GM18907 (cell line): ENCODE data around the gene CPNE2.
"Not testable (repeated sequence)": the region's sequence is repeated elsewhere in the genome, so short reads cannot be mapped to it uniquely, and the experiment has no call there.

Experiments
- ATAC-seq: cut with Tn5 transposase; IDR thresholded peaks from one replicate; pipeline ENCODE4 v1.9.1; 2021; ENCODE audit warnings: mild to moderate bottlenecking, moderate library complexity; ENCODE audit not compliant: unreplicated experiment

Gene CPNE2

DNA sequence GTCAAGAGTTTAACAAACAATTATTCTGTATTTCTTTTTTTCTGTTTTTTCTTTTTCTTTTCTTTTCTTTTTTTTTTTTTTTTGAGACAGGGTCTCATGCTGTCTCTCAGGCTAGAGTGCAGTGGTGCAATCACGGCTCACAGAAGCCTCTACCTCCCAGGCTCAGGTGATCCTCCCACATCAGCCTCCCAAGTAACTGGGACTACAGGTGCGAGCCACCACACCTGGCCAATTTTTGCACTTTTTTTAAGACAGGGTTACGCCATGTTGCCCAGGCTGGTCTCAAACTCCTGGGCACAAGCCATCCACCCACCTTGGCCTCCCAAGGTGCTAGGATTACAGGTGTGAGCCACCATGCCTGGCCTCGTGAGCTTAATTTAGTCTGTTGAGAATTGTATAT lies 97.1 kb downstream of the CPNE2 start:
- not testable (repeated sequence) for ATAC-seq

DNA sequence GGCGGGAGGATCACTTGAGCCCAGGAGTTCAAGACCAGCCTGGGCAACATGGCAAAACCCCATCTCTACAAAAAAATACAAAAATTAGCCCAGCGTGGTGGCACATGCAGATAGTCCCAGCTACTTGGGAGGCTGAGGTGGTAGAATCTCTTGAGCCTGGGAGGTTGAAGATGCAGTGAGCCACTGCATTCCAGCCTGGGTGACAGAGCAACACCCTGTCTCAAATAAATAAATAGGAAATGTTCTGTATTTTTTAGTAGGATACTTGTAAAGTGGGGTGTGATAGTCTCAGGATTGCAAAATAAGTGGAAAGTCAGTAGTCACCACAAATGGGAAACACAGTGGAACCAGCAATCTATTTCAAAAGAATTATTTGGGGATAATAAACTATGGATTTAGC lies 97.8 kb downstream of the CPNE2 start:
- no peak for ATAC-seq

DNA sequence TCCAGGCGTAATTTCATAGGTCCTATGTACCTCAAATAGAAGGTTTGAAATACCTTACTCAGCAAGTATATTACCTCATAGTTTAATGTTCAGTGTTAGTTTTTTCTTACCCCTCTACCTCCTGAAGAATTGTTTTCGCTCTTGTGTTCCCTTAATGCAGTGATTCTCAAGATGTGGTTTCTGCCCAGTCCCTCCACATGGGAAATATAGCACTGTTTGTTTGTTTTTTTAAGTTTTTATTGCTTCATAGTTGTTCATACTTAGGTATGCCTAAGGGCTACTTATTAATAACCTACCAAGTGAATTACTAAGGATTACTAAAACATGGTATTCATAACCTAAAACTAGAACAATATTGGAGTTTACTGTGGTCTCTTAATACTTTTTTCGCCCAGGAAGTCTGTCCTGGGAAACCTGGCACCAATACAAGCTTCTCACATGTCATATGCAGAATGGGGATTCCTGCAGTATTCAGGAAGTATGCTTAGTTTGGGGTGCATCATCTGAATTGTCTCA lies 98.7 kb downstream of the CPNE2 start:
- no peak for ATAC-seq

DNA sequence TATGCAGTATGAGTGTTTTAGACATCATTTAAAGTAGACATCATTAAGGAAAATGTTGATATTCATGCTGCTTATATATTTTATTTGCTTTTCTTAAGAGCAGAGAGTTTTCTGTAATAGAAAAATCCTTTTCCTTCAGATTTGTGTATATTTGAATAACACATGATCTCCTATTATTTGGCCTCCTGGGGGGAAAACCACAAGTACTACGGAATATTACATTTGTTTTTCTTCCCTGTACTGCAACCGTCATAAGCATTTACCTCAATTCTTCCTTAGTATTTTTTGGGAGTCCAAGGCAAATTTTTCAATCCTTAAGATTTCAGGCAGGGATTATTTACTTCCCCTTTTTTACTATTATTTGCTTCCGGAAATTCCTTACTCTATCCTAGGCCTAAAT lies 99.8 kb downstream of the CPNE2 start:
- no peak for ATAC-seq

DNA sequence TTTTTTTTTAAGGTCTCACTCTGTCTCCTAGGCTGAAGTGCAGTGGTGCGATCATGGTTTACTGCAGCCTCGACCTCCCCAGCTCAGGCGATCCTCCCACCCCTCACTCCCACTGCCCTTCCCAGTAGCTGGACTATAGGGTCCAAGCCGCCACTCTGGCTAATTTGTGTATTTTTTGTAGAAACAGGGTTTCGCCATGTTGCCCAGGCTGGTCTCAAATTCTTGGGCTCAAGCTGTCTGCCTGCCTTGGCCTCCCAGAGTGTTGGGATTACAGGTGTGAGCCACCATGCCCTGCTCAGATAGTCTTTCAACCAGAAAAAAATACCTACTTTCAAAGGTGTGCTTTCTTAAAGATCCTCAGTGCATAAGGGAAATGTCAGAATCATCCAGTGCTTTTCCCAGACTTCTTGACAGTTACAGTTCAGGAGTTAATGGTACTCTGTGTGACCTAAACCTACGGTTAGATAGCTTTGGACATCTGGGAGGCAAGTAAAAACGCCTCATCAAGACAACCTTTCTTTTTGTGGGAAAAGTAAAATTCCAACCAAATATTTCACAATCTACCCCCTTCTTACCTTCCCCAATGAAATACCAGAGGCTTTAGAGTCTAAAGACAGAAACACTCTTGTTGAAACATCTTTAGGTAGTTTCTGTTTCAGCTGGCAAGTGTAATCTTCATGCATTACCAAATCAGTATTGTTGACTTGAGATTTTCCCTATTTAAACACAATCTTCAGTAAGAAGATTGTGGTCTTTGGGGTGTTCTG lies 100.5 kb downstream of the CPNE2 start:
- no peak for ATAC-seq

DNA sequence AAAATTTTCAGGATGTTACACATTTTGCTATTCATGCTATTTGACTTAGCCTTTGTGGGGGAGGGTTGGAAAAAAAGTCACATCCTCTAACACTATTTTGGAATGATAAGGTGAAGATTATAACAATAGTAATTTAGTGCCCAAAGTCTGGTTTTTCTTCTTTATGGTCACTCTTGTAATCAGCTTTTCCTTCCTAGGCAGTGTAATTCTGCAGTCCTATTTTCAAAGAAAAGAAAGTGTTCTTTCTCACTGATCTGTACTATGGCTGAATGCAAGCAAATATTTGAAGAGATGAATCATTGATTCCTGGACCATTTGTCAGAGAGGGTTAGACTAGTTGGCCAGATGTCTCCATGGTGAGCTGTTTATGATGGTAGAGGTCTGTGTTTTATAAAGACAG lies 102.1 kb downstream of the CPNE2 start:
- no peak for ATAC-seq

DNA sequence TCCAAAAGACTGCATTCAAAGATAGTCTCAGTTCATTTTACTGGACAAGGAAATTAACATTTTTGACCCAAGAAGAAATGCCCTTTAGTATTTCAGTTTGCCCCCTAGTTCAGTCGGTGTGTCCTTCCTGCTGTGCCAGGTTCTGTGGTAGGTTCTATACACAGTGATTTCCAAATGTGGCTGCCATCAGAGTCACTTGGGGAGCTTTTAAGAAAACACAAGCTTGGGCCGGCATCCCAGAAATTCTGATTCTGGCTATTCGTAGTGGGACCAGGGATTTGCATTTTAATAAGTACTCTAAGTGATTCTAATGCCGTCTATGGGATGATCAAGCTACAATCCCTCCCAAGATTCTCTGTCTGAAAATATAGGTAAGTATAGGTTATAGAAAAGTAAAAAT lies 103.9 kb downstream of the CPNE2 start:
- ATAC-seq = no peak

DNA sequence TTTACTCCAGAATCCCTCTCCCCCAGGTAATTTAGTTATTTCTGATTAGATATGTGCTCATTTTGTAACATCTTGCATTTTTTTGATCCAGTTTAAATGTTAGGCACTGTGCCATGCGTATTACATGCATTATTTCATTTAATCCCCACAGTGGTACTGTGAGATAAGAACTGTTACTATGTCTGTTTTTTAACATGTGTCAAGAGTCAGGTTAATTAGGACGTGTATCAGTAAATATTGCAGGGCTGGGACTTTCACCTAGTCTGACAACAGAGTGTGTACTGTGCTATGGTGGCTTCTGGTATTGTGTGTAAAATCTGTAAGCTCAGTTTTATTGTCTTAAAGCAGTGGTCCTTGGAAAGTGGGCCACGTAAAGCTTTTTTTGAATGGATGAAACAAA lies 104.4 kb downstream of the CPNE2 start:
- no peak for ATAC-seq
